ENCODE data around the gene PNRC2.
"Not testable (repeated sequence)": the region's sequence is repeated elsewhere in the genome, so short reads cannot be mapped to it uniquely, and the experiment has no call there.

The PNRC2 gene

GRCh38 chr1:23995431-23995837 lies 35.8 kb downstream of the PNRC2 start:
- TF ChIP-seq ZNF274 (IDR thresholded peaks at IDR 0.05; ENCODE audit: low read depth, low read length) = no peak
- H3K4me3 ChIP-seq (ENCODE audit: low read length) = no peak overlapping the region

- no peak overlapping the region for H3K4me3 ChIP-seq (ENCODE audit: low read length)
- TF ChIP-seq ZNF274 (IDR thresholded peaks at IDR 0.05; ENCODE audit: low read depth, low read length) = no peak
These were observed 37.1 kb downstream of the PNRC2 start for GRCh38 chr1:23996700-23997229.

GRCh38 chr1:23997812-23998211 lies 38.2 kb downstream of the PNRC2 start:
- TF ChIP-seq ZNF274 (IDR thresholded peaks at IDR 0.05; ENCODE audit: low read depth, low read length) = no peak
- no peak overlapping the region for H3K4me3 ChIP-seq (ENCODE audit: low read length)

GRCh38 chr1:23999156-23999671 lies 39.6 kb downstream of the PNRC2 start:
- no peak overlapping the region for H3K4me3 ChIP-seq (ENCODE audit: low read length)
- no peak for TF ChIP-seq ZNF274 (IDR thresholded peaks at IDR 0.05; ENCODE audit: low read depth, low read length)

- no peak for TF ChIP-seq ZNF274 (IDR thresholded peaks at IDR 0.05; ENCODE audit: low read depth, low read length)
- no peak overlapping the region for H3K4me3 ChIP-seq (ENCODE audit: low read length)
These were observed 43.1 kb downstream of the PNRC2 start for GRCh38 chr1:24002695-24003094.

GRCh38 chr1:24003331-24003972 lies 43.8 kb downstream of the PNRC2 start:
- TF ChIP-seq ZNF274 (IDR thresholded peaks at IDR 0.05; ENCODE audit: low read depth, low read length) = no peak
- no peak overlapping the region for H3K4me3 ChIP-seq (ENCODE audit: low read length)

GRCh38 chr1:24004132-24004531 lies 44.5 kb downstream of the PNRC2 start:
- TF ChIP-seq ZNF274 (IDR thresholded peaks at IDR 0.05; ENCODE audit: low read depth, low read length) = no peak
- no peak overlapping the region for H3K4me3 ChIP-seq (ENCODE audit: low read length)

- H3K4me3 ChIP-seq (ENCODE audit: low read length) = no peak overlapping the region
- no peak for TF ChIP-seq ZNF274 (IDR thresholded peaks at IDR 0.05; ENCODE audit: low read depth, low read length)
These were observed 45.5 kb downstream of the PNRC2 start for GRCh38 chr1:24005163-24005562.

GRCh38 chr1:24007079-24007478 lies 47.5 kb downstream of the PNRC2 start:
- TF ChIP-seq ZNF274 (IDR thresholded peaks at IDR 0.05; ENCODE audit: low read depth, low read length) = no peak
- no peak overlapping the region for H3K4me3 ChIP-seq (ENCODE audit: low read length)

- H3K4me3 ChIP-seq (ENCODE audit: low read length) = not testable (repeated sequence)
These were observed 49.1 kb downstream of the PNRC2 start for GRCh38 chr1:24008574-24009184.

- no peak overlapping the region for H3K4me3 ChIP-seq (ENCODE audit: low read length)
- no peak for TF ChIP-seq ZNF274 (IDR thresholded peaks at IDR 0.05; ENCODE audit: low read depth, low read length)
These were observed 49.8 kb downstream of the PNRC2 start for GRCh38 chr1:24009406-24009805.

GRCh38 chr1:24010650-24011049 lies 51.0 kb downstream of the PNRC2 start:
- no peak for TF ChIP-seq ZNF274 (IDR thresholded peaks at IDR 0.05; ENCODE audit: low read depth, low read length)
- H3K4me3 ChIP-seq (ENCODE audit: low read length) = no peak overlapping the region

- not testable (repeated sequence) for H3K4me3 ChIP-seq (ENCODE audit: low read length)
These were observed 53.2 kb downstream of the PNRC2 start for GRCh38 chr1:24012878-24013277.
